ENCODE results near the gene IL10RA.

GRCh38 chr11:118046051-118046963 is 60.1 kb downstream of the IL10RA start:
- TF ChIP-seq YY1 (IDR thresholded peaks at IDR 0.05; ENCODE audit: insufficient read depth, insufficient read length) (no peak), SUZ12 (IDR thresholded peaks at IDR 0.05; ENCODE audit: extremely low read depth, insufficient read depth, insufficient read length) (no peak), ZNF274 (IDR thresholded peaks at IDR 0.05; ENCODE audit: low read depth, low read length) (no peak)
